DMS79 (cell line): ENCODE data around the gene PSMD1.
"Not testable (repeated sequence)": the region's sequence is repeated elsewhere in the genome, so short reads cannot be mapped to it uniquely, and the experiment has no call there.

Experiments used
- DNase-seq: peaks from one replicate; lab custom pipeline; 2025; lab: John Stamatoyannopoulos, UW

PSMD1 gene

DNA sequence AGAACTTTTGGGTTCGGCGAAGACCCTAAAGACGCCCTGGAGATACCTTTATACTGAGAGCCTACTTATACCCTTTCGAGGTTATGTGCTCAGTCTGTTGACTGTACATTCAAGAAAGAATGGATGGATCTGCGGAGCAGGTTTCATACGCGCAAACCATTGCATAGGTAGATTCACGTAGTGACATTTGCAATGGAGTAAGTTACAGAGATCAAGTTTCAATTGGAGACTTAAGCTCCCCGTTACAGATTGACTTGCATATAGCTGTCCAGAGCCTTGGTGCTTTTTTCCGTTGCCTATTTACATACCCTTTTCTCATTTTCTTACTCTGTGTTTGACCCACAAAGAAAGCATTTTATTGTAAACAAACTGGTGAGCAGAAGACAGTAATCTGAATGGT lies 923 bp downstream of the PSMD1 start:
- no peak for DNase-seq

DNA sequence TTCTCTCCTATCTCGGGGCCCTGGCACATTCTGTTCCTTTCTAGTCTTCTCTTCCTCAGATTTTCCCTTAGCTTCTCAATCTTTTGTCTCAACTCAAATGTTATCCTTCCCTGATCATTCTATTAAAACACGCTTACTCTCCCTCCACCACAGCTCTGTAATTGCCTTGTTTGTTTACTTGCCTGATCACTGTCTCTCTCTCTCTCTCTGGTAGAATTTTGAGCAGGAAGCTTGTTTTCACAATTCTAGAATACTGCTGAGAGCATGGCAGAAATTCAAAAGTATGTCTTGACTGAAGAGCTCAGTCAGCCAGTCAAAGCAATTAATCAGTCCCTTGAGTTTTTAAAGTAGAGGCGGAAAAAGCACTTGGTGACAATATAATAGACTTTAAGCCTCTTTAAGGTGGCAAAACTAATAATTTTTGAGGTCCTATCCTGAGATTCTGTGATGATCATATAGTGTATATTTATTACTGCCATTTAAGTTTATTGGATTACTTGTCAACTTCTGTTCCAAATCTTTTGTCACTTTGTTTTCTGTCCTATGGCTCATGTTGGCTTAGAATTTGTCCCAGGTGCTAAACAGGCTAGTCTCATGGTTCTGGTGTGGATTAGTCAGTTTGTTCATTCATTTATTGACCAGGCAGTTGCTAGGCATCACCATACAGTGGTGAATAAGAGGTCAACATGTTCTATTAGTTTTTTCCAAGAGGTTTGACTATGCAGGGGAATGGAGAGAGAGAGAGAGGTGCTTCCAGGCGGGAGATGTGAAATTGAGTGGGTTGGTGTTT lies 2.3 kb downstream of the PSMD1 start:
- no peak for DNase-seq

DNA sequence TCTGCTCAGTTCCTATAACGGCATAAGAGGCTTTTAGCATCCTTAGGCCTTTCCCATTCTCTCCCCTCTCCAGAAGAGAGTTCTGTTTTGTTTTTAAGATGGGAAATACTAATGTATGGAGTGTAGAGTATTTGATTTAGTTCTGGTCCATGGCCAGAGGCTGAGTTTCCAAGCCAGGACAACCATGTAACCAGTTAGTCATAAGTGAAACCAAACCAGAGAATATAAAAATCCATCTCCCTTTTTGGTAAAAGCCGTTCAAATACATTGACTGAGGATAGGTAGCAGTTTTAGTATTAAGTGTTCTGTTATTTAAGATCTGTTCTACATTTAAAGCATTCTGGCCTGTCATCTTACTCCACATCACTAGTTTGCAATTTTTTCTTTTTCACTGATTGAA lies 3.1 kb downstream of the PSMD1 start:
- DNase-seq, result no peak

DNA sequence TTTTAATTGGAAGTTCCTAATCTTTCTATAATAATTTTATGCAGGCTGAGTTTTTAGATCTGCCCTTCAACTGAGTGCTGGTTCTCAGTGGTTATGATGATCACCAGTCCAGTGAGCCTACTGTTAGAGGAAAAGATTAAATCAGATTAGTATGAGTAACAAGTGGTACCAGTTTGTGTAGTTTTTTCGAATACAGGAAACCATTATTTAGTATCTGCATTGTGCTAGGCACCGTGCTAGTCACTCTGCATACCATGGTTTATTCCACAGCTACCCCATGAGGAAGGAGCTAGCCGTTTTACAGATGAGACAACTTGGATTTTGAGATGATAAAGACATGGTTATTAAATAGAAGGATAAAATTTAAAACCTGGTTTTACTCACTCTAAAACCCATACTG lies 6.1 kb downstream of the PSMD1 start:
- DNase-seq, result no peak

DNA sequence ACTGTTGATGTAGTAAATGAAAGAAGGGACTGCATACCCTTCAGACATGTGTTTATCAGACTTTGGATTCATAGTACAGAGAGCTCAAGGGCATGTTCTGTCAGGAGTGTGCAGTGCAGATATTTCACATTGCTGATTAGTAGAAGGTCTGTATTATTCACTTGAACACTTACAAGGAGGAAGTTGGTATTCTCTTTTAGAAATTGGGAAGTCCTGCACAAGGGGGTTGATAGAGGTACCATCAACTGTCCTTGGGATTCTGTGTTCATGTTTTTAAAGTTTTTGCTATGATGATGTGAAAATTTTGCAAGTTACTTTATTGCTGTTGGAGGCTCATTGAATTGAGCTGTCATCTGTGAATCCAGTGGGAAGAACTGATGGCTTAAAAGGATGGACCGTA lies 6.7 kb downstream of the PSMD1 start:
- DNase-seq, result no peak

DNA sequence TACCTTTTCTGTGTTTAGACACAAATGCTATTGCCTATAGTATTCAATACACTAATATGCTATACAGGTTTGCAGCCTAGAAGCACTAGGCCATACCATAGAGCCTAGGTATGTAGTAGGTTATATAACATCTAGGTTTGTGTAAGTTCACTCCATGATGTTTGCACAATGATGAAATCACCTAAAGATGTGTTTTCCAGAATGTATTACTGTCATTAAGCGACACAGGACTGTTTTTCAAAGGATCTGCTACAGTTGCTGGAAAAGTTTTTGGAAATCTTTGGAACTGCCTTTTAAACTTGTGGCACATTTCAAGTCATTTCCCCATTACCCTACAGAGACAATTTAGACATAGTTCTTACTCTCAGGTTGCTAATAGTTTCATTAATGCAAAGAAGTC lies 9.3 kb downstream of the PSMD1 start:
- no peak for DNase-seq

DNA sequence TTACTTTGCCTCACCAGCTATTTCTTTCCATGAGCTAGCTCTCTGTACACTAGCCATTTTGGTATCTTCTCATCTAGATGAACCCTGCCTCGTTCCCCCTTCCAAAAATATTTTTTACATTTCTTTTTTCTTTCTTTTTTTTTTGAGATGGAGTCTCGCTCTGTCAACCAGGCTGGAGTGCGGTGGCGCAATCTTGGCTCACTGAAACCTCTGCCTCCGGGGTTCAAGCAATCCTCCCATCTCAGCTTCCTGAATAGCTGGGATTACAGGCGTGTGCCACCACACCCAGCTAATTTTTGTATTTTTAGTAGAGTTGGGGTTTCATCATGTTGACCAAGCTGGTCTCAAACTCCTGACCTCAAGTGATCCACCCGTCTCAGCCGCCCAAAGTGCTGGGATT lies 10.9 kb downstream of the PSMD1 start:
- not testable (repeated sequence) for DNase-seq

DNA sequence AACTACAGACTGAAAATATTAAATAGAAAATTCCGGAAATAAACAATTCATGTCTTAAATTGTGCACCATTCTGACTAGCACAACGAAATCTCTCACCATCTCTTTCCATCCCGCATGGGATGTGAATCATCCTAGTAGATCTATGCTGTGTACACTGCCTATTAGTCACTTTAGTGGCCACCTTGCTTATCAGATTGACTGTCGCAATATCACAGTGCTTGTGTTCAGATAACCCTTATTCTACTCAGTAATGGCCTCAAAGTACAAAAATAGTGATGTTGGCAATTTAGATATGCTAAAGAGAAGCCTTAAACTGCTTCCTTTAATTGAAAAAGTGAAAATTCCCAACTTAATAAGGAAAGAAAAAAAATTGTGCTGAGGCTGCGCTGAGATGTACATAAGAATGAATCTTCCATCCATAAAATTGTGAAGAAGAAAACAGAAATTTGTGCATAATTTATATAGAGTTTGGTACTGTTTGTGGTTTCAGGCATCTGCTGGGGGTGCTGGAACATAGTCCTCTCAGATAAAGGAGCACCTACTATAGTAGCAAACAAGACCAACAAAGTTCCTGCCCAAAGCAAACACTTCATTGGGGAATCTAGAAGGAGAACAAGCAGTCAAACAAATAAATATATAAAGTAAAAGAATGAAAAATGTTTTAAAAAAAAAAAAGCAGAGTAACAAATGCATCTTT lies 12.0 kb downstream of the PSMD1 start:
- DNase-seq, result no peak

DNA sequence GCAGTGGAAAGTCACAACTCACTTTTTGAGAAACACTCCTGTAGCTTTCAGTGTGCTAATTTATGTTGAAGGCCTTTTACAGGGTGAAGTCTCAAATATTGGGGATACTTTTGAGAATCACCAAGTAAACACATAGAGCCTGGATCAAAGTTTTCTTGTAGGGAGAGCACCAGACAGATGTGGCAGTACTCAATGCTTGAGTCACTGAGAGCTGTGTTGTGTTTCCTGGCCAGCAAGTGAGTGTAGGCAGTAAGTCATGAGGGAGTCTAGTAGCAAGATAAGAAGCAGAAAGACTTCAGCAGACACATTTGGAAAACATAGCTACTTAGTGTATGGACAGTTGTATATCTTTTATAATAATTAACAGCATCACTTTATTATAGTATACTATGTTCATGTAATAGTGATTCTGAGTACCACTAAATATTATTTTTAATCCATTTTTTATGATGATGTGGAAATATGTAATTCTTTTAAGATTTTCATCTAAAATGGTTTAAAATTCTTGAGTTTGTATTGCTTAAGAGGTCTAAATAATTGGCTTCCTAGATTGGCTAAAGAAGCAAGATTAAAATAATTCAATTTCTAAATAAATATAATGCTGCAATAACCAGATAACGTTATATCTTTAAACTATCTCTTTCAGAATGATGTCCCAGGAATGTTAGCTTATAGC lies 12.8 kb downstream of the PSMD1 start:
- no peak for DNase-seq

DNA sequence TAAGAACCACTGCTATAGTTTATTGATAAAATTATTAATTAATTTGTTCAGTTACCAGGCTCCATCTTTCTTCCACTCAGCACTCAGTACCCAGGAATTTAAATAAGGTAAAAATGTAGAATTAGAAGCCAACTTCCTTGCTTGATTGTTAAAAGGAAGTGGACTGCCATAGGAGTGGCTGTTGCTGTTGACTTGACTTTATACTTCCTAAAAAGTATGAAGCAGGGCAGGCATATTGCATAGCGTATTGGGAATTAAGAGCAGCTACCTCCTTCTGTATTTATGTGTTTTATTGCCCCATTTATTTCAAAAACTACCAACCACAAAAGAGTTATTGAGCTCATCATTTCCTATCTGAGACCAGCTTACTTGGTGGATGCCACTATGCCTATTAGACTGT lies 27.9 kb downstream of the PSMD1 start:
- no peak for DNase-seq

DNA sequence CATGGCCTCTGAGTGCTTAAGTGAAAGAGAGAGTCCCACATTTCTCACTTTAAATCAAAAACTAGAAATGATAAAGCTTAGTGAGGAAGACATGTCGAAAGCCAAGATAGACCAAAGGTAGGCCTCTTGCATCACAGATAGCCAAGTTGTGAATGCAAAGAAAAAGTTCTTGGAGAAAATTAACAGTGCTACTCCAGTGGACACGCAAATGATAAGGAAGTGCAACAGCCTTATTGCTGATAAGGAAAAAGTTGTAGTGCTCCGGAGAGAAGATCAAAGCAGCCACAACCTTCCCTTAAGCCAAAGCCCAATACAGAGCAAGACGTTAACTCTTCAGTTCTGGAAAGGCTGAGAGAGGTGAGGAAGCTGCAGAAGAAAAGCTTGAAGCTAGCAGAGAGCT lies 32.1 kb downstream of the PSMD1 start:
- DNase-seq, result no peak

DNA sequence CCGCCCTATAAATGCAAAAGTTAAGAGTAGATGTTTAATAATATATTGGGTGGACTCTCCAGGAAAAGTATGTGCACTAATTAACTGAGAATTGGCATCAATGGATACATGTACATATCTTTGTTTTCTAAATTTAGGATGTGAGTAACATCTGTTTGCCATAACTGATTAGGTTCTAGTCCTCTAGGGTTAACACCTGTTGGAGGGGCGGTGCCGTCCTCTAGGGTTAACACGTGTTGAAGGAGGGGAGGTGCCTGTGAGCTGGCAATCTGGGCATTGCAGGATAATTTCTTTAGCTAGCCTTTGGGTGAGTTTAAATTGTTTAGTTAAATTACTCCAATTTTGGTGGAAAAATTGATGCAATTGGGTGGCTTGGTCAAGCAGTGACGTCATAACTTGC lies 37.3 kb downstream of the PSMD1 start:
- DNase-seq, result no peak

DNA sequence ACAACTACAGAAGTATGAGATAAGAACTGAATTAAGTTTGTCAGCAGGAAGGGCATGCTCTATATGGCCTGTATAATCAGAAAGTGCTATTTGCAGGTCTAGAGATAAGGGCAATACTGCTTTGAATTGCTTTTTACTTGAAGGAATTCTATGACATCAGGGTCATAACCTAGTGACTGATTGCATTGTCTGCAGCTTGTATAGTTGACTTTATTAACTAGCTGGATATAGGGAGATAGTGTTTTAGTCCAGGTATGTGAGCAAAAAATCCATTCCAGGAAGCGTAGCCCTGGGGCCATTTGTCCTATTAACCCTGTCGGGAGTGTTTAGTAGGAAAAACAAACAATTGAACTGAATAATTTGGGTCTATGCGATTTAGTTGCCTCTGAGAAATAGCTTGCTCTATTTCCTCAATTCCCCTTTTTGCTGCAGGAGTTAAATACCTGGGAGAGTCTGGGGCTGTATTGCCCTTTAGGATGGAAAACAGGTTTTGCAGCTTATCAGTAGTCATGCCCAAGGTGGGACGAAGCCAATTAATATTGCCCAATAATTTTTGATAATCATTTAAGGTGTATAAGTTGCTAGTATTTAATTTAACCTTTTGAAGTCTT lies 38.2 kb downstream of the PSMD1 start:
- no peak for DNase-seq

DNA sequence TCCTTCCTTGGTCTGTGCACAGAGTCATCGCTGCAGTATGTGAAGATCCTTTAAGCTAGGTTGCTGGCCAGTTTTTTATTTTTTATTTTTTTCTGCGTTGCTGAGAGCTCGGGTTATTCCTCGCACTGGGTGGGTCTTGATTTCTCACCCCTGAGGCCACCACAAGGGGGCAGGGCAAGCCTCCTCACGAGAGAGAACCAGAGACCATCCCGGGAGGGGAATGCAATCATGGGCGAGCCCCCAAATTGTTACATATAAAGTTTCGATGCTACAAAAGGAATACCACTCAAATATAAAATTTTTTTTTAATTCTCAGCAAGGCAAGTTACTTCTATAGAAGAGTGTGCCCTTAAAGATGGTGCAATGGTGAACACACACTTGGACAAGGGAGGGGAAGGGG lies 43.3 kb downstream of the PSMD1 start:
- no peak for DNase-seq

DNA sequence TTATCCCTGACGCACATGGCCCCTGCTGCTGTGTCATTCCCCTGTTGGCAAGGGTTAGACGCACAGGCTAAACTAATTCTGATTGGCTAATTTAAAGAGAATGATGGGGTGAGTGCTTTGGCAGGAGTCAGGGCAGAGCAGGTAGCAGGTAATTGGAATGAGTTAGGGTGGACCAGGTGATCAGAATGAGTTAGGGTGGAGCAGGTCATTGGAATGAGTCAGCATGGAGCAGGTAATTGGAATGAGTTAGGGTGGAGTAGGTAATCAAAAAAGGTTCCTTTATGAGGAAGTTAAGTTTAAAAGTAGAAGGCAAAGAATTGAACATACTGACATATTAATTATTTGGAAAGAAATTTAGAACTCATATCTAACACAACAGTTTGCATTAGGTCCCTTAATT lies 43.7 kb downstream of the PSMD1 start:
- not testable (repeated sequence) for DNase-seq

DNA sequence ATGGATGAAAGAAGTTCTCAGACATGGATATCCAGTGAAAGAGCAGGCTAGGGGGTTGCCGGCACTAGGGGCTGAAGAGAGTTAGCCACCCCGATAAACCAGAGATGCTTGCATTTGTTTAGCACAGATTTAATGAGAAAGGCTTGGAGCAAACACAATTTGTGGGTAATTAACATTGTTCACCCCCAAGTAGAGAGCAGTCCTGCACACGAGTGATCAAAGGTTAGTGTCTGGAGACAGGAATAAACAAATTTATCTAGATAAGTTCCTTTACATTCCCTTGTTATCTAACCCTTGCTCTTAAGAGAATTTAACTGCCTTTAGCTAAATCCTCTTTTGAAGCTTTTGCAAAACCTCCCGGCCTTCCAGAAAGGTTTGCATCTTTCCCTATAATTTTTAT lies 44.3 kb downstream of the PSMD1 start:
- DNase-seq, result no peak

DNA sequence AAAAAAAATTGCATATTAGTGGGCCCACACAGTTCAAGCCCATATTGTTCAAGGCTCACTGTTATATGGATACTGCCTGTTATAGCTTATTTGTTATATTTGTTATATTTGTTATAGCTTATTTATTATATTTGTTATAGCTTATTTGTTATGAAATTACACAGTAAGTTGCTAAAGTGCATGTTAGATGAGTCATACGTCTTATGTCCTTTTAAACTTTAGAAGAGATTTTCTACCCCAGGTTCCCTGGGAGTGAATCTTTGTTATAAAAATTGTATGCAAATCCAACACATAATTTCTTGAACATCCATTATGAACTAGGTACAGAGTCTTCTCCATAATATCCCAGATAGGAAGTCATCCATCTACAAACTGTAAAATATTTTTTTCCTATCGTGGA lies 46.1 kb downstream of the PSMD1 start:
- no peak for DNase-seq

DNA sequence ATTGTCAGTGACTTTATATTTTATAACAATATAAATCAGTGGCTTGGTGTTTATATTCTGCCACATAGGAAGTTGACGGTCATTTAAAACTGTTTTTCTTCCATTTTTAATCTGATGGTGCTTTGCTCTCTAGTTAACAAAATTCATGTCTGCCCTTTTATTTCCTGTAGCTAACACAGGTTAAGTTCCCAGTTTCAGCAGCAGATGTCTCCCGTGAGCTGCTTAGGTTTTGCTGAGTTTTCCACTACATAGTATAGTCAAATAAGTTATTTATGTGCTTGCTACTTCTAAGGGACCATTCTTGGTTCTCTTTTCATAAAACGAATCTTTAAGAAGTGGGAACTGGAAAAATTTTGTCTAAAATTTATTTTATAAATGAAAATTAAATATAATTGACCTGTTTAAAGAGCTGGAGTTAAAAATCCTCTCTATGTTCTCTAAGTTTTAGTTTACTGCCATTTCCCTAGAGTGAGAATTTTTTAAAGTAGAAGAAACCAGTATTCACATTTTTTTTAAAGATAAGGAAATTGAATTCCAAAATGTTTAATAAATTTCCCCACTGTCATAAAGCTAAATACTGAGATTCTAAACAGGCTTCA lies 47.5 kb downstream of the PSMD1 start:
- no peak for DNase-seq

DNA sequence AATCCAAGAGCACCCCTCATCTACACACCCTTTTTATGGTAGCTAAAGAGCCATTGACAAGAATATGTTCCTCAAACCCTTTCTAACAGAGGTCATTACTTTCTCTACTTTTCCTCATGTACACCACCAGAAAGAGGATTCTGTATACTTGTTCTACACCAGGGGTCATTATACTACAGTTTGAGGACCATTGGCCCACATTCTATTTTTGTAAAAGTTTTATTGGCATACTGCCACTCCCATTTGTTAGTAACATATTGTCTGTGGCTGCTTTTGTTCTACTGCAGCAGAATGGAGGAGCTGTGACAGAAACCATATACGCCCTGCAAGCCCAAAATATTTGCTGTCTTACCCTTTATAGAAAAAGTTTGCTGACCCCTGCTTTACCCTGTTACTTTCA lies 53.9 kb downstream of the PSMD1 start:
- no peak for DNase-seq

DNA sequence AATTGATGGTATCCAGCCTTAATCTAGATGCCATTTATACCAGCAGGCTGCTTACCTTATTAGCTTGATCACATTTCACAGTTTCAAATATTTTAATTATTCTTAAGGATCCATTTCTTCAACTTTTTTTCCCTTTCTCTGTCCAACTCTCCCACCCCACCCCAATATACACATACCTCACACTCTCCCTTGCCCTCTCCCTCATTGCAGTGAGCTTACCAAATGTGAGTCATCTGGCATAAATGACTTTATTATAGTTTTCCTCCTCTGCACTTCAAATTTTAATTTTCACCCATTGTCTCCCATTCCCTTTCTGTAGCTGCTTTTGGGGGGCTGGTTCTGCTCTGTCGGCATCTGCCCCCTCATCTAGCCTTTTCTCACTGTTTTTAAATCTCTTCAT lies 55.3 kb downstream of the PSMD1 start:
- no peak for DNase-seq

DNA sequence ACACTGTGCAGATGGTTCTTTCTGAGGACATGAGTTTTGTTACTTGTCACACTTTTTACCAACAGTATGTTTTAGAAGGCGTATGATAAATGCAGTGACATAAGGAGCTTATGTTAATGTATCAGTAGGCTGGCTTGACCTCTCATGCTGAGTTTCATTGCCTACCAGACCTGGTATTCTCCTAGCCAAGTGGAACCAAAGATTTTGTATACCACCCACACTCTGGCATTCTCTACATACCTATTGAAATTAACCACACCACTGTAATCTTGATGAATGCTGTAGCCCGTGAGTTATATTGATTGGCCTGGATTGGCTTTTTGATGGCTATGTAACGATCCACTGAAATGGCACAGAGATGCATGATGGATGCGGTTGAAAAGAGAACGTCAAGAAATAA lies 56.8 kb downstream of the PSMD1 start:
- no peak for DNase-seq

DNA sequence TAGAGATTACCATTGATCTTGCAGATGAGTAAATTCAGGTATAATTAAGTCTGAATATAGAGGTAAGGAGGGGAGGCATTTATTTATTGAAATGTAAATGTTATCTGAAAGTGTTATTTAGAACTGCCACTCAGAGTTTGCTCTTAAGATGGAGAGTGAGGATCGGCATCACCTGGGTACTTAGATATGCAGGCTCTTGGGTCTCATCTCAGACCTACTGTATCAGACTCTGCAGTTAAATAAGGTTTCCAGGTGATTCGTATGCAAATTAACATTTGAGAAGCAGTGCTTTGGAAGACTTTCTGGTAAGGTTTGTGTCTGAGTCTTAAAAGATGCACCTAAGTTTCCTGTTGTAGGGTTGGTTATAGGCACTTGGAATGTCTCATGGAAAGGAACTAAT lies 59.0 kb downstream of the PSMD1 start:
- DNase-seq, result no peak
